ENCODE data around the gene U2AF2.

The U2AF2 gene

GRCh38 chr19:55622242-55622969, 32.4 kb upstream of the U2AF2 start:
- no peak for DNase-seq

GRCh38 chr19:55623130-55623529, 31.7 kb upstream of the U2AF2 start:
- DNase-seq, result no peak

DNA sequence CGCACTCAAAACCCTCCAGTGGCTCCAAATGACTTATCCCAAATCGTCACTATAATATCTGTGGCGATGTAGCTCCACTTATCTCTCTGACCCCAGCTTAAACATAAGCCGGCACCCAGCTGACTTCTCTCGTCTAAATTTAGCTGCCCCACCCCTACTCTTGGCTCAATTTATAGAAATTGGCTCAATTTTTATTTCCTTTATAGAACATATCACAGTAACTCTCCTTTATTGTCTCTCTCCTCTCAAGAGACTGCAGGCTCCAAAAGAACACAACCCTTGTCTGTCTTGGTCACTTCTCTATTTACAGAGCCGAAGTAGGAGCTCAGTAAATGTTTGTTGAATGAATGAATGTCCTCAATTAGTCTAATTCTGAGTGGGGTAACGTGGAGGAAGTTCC, 31.3 kb upstream of the U2AF2 start:
- DNase-seq, result no peak

GRCh38 chr19:55624109-55625003, 30.5 kb upstream of the U2AF2 start, which contains the start of gene ZNF784:
Gene ZNF784 (minus strand): TSS chr19:55624566. CDS start chr19:55624561, 5 bp downstream.
- DNase-seq, result peak; percentile 93

DNA sequence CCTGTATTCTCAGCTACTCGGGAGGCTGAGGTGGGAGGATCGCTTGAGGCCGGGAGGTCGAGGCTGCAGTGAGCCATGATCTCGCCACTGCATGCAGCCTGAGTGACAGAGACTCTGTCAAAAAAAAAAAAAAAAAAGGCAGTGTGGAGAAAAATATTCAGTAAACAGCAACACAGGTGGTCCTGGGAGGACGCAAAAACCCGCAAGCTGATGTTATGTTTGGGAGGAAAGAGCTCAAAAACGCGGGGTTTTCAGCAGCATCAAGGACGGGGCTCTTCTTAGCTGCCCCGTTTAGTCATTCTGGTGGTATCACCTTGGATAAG, 29.9 kb upstream of the U2AF2 start:
- DNase-seq, result no peak

DNA sequence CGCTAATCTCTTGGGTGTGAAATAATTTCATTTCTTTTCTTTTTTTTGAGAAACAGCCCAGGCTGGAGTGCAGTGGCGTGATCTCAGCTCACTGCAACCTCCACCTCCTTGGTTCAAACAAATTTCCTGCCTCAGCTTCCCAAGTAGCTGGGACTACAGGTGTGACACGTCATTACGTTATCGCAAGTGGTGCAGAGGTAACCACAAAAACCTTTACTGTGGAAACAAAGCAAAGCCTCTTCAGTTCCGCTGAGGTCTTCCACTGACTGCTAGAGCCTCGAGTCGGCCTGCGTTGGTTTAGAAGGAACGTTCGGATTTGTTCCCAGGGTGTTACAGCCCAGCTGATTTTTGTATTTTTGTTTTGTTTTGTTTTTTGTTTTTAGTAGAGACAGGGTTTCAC, 28.5 kb upstream of the U2AF2 start:
- no peak for DNase-seq

DNA sequence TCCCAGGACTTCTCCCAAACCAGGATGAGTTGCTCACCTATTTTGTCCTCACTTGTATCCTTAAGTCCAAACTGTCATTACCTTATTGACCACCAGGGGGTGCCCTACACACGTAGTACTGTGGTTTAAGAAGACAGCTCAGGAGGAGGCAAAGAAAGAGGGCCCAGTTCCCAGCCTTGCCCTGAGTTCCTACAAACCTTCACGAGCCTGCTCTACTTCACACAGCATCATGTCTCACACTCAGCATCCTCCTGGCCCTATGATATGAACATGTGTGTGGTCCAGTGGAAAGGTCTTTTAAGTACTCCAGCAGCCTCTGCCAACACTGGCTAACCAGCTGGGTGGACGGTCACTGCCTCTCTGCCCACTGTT, 22.4 kb upstream of the U2AF2 start:
- DNase-seq, result peak; percentile 86

DNA sequence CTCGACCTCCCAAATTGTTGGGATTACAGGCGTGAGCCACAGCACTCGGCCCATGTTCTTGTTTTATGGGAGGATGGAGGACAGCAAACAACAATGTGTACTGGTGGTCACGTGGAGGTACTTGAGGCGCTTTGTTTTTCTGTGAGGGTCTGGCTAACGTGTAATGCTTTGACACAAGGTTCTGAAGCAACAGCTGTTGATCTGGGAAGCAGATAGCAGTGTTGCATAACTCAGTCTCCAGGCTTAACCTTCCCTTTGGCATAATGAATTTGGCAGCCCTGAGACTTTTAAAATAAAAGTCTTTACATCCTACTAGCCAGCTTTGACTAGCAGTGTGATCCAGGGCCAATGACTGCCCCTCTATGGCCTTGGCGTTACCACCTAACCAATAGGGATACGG, 21.0 kb upstream of the U2AF2 start:
- no peak for DNase-seq

DNA sequence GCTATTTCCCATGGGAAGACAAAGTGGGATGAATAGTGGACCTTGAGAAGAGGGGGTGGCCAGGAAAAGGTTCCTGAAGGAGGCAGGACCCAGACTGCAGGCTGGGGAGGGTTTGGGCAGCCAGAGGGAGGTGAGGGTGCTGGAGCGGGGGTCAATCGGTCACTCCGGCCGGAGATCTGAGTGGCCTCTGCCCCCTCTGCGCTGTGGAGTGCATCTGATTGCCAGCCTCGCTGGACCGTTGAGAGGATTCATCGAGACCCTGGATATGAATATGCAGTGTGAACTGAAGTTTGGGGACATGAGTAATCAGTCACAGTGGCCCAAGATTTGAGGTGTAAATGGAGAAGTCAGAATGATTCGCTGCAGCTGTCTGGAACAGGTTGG, 19.5 kb upstream of the U2AF2 start:
- DNase-seq, result no peak

GRCh38 chr19:55635856-55636440, 18.9 kb upstream of the U2AF2 start:
- no peak for DNase-seq

GRCh38 chr19:55636723-55637122, 18.1 kb upstream of the U2AF2 start:
- no peak for DNase-seq

- DNase-seq, result no peak
These were observed 17.3 kb upstream of the U2AF2 start for GRCh38 chr19:55637534-55637933.

DNA sequence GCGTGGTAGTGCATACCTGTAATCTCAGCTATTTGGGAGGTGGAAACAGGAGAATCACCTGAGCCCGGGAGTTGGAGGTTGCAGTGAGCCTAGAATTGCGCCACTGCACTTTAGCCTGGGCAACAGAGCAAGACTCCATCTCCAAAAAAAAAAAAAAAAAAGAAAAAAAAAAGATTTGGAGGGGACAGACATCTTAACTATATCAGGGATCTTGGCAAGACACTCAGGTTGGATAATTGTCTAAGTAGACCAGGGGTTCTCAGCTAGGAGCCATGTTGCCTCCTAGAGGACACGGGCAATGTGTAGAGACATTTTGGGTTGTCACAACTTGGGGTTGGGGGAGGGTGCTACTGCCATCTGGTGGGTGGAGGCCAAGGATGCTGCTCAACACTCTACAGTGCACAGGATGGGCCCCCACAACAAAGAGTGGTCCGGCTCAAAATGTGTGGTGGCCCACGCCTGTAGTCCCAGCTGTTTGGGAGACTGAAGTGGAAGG, 15.9 kb upstream of the U2AF2 start:
- peak; percentile 62 for DNase-seq

DNA sequence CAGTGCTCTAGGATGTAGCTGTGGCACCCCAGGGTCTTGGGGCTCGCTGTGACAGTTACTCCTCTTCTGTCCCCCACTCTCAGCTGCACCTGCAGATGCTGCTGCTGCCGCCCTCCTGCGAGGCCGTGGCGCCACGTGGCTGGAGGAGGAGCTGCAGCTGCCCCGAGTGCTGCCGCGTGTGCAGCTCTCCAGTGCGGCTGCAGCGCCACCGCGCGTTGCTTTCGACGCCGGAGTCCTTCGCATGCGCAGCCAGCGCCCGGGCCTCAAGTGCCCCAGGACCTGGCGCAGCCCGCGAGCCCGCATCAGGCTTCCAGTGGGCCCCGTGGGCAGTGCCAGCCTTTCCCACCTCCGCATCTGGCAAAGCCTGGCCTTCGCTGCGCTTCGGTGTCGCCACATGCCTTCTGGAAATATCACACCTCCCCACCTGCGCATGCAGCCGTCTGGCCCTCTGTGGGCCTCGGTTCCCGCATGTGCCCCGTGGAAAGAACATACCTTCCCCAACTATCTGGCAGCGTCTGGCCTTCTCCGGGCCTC, 14.7 kb upstream of the U2AF2 start:
- peak; percentile 76 for DNase-seq

- DNase-seq, result peak; percentile 65
These were observed 14.0 kb upstream of the U2AF2 start, which contains the start of gene ZNF580 for GRCh38 chr19:55640577-55641425. Gene ZNF580 (plus strand): TSS chr19:55641002. CDS start chr19:55642509, 1,507 bp downstream.

DNA sequence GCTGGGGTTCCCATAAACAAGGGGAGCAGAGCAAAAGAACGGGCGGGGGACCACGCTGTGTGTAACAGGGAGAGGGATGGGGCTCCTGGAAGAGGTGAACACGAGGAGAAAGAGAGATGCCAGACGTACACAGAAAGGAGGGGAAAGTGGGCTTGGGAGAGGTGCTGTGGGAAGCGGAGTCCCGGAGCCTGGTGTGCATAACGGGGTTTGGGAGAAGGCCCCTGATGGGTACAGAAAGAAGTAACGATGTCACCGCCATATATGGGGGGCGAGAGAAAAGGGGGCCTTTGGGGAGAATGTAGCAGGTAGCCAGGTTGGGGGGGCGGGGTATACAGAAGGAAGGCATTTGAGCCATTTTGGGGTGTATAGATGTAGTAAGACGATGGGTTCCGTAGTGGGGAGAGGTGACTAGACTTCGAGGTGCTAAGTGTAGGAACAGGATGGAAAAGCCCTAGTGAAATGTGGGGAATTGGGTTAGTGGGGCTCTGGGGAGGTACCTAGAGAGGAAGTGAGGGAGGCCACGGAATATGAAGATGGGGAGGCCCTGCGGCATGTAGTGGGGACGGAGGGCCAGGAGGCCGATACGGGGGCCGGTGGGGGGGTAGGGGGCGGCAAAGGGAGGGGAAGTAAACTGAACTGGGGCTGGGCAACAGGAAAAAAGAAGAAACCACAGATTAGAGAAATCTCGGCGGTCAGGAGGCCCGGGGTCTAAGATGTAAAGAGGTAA, 13.2 kb upstream of the U2AF2 start:
- DNase-seq, result peak; percentile 34

- peak; percentile 43 for DNase-seq
These were observed 12.5 kb upstream of the U2AF2 start for GRCh38 chr19:55642153-55643002.

DNA sequence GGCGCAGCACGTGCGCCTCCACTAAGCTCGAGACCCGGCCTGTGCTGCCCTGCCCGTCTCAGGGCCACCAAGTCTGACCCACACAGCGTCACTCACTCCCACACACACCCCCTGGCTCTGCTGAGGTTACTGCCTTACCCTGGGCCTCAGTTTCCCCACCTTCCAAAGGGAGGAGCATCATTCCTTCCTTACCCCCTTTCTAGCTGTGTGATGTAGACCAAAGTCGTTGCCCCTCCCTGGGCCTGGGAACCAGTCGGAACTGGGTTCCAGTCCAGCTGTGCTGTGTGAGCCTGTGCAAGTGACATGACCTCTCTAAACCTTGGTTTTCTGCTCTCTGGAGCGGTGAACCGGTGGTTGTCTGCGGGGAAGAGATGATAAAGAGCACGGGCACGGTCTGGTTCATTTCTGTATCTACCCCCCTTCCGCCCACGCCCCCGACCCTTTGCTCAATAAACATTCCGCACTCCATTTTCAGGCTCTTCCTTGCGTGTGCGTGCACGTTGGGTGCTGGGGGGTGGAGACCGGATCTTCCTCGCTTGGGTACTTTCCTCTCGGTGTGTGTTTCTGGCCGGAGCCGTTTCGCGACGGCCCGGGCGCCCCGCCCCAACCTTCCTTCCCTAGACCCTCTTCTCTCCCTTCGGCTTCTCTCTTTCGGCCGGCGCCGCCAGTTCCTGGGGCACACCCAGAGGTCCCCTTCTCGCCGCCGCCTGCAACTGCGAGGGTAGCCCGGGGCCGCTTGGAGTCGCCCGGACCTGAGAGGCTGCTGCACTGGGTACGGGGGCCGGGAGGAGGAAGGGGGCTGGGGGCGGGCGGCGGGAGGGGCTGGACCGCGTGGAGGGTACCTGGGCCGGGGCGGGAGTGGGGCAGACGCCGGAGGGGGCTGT, 11.6 kb upstream of the U2AF2 start, which contains the start of gene ZNF581:
Gene ZNF581, plus strand, starts transcription at position 647 of the 884 bp plus-strand sequence. CDS start 923 bp downstream, outside the sequence.
- peak; percentile 81 for DNase-seq

DNA sequence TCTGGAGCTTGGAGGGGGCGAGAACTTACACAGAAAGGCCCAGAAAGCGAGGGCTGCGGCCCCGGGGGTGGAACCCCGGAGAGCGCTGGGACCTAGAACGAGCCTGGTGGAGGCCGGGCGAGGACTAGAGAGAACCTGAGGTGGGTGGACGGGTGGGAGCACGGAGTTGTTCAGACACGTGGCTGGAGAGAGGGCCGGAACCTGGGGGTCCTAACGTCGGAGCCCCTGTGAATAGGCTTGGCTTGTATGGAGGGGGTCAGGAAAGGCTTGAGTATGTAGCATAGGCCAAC, 11.0 kb upstream of the U2AF2 start:
- DNase-seq, result no peak
